Sigmoid colon (tissue), 4 donors: Measurements from ENCODE around the gene WIPF2.

Experiments used
- EP300 ChIP-seq, 4 donors: sonication (generic); formaldehyde crosslinking; IDR thresholded peaks; one replicate each; pipeline ENCODE4 v1.6.1; 2017; ENCODE audit warnings: antibody characterized with exemption in 4 of 4
- POLR2AphosphoS5 ChIP-seq, 4 donors: sonication (generic); formaldehyde crosslinking; IDR thresholded peaks; one replicate each; pipeline ENCODE4 v1.6.1; 2017; ENCODE audit warnings: antibody characterized with exemption in 4 of 4
- TF ChIP-seq, protein P1 (sequence below), 4 experiments: fragments of 450-650 bp in 3 of 4; fragments of 200-600 bp in 1 of 4; IDR thresholded peaks; one replicate each; pipeline ENCODE4 v1.5.1; 2016 to 2019; ENCODE audit warnings: antibody characterized with exemption in 4 of 4, mild to moderate bottlenecking in 3 of 4, moderate library complexity in 2 of 4

DNA sequence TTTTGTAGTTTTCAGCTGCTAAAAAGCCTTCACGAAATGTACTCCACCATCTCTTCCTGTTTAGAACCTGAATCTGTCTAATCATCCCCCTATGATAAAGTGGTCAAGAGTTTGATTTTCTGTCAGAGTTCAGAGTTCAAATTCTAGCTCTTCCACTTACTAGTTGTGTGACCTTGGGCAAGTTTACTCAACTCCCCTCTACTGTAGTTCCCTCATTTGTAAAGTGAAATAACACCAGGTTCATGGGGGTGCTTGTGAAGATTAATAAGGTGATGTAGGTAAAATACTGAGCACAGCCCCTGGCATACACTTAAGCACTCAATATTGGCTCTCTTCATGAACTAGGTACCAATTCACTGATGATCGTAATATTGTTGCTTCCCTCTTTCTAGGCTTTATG is 67.4 kb downstream of the WIPF2 start:
- TF ChIP-seq, protein P1, sequence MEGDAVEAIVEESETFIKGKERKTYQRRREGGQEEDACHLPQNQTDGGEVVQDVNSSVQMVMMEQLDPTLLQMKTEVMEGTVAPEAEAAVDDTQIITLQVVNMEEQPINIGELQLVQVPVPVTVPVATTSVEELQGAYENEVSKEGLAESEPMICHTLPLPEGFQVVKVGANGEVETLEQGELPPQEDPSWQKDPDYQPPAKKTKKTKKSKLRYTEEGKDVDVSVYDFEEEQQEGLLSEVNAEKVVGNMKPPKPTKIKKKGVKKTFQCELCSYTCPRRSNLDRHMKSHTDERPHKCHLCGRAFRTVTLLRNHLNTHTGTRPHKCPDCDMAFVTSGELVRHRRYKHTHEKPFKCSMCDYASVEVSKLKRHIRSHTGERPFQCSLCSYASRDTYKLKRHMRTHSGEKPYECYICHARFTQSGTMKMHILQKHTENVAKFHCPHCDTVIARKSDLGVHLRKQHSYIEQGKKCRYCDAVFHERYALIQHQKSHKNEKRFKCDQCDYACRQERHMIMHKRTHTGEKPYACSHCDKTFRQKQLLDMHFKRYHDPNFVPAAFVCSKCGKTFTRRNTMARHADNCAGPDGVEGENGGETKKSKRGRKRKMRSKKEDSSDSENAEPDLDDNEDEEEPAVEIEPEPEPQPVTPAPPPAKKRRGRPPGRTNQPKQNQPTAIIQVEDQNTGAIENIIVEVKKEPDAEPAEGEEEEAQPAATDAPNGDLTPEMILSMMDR (IDR thresholded peaks at IDR 0.05), result no peak
- TF ChIP-seq EP300 (IDR thresholded peaks at IDR 0.05), result no peak
- TF ChIP-seq POLR2AphosphoS5 (IDR thresholded peaks at IDR 0.05), result no peak
